Loucy (cell line): ENCODE data around the gene MRPS35.

Source experiments
- EZH2phosphoT487 ChIP-seq: fragments of 200-600 bp; IDR thresholded peaks from 2 replicates; pipeline ENCODE4 v1.6.1; 2018; ENCODE audit warnings: antibody characterized with exemption, mild to moderate bottlenecking, moderate library complexity, borderline replicate concordance
- TF ChIP-seq, protein P1 (sequence below): fragments of 200-600 bp; sonication (generic); conservative IDR thresholded peaks from 2 replicates; pipeline ENCODE4 v1.5.1; 2014; ENCODE audit warnings: mild to moderate bottlenecking, antibody characterized with exemption, low read length

DNA sequence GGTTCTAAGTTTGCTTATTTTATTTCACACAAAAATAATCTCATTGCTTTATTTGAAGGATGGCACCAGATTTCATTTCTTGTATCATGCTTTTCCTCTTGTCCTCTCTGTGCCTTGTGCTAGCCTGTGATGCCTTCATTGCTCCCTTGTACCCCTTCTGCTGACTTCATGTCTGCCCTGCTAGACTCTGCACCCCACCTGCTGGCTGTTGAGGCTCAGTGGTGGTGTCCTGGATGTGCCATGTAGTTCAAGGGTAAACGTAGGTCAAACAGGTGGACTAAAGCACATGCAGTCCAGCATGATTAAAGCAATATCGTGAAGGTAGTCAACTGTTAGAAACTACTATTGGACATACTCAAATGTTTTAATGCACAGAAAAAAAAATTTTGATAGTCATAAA is 21.6 kb downstream of the MRPS35 start:
- TF ChIP-seq, protein P1, sequence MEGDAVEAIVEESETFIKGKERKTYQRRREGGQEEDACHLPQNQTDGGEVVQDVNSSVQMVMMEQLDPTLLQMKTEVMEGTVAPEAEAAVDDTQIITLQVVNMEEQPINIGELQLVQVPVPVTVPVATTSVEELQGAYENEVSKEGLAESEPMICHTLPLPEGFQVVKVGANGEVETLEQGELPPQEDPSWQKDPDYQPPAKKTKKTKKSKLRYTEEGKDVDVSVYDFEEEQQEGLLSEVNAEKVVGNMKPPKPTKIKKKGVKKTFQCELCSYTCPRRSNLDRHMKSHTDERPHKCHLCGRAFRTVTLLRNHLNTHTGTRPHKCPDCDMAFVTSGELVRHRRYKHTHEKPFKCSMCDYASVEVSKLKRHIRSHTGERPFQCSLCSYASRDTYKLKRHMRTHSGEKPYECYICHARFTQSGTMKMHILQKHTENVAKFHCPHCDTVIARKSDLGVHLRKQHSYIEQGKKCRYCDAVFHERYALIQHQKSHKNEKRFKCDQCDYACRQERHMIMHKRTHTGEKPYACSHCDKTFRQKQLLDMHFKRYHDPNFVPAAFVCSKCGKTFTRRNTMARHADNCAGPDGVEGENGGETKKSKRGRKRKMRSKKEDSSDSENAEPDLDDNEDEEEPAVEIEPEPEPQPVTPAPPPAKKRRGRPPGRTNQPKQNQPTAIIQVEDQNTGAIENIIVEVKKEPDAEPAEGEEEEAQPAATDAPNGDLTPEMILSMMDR = no peak; the same call in 1 of the 2 replicates
- TF ChIP-seq EZH2phosphoT487 = no peak
